HepG2 (cell line): ENCODE results near the gene STAT6. TPM values are rescaled to one million over a fixed set of nuclear protein-coding genes. Genes with fewer than 3 reads are reported as not detected.

ENCODE experiments used
- AKAP8 ChIP-seq: sonication (generic); formaldehyde crosslinking; IDR thresholded peaks from 2 replicates; pipeline ENCODE4 v1.5.1; 2020; ENCODE audit warnings: mild to moderate bottlenecking, missing genetic modification reagents
- CEBPG ChIP-seq: IDR thresholded peaks from 2 replicates; pipeline ENCODE4 v1.6.1; 2016
- CENPT ChIP-seq: sonication (generic); formaldehyde crosslinking; IDR thresholded peaks from 2 replicates; pipeline ENCODE4 v1.8.0; 2022; ENCODE audit warnings: low read depth, mild to moderate bottlenecking, moderate library complexity, missing genetic modification reagents
- CREM ChIP-seq, 2 experiments: sonication (generic) in 1 of 2; formaldehyde crosslinking in 1 of 2; IDR thresholded peaks; 2 replicates each; pipeline versions ENCODE4 v1.4.0 to v1.6.1; 2016 to 2020; ENCODE audit warnings: antibody characterized with exemption in 1 of 2, mild to moderate bottlenecking in 1 of 2, missing genetic modification reagents in 1 of 2
- HNF4A ChIP-seq: sonication (generic); formaldehyde crosslinking; IDR thresholded peaks from 2 replicates; pipeline ENCODE4 v1.4.0; 2020; ENCODE audit warnings: missing genetic modification reagents
- JUND ChIP-seq: sonication (generic); formaldehyde crosslinking; IDR thresholded peaks from 2 replicates; pipeline ENCODE4 v1.8.0; 2022; ENCODE audit warnings: mild to moderate bottlenecking, missing genetic modification reagents
- MNT ChIP-seq: fragments of 450-650 bp; IDR thresholded peaks from 2 replicates; pipeline ENCODE4 v1.6.1; 2016
- TRAFD1 ChIP-seq: sonication (generic); formaldehyde crosslinking; IDR thresholded peaks from 2 replicates; pipeline ENCODE4 v1.5.1; 2020; ENCODE audit warnings: missing genetic modification reagents, mild to moderate bottlenecking, borderline replicate concordance
- U2AF1 ChIP-seq: fragments of 200-400 bp; formaldehyde crosslinking; optimal IDR thresholded peaks from 2 replicates; pipeline ENCODE3; 2017; ENCODE audit warnings: mild to moderate bottlenecking, low read depth, low read length
- WIZ ChIP-seq: sonication (generic); formaldehyde crosslinking; IDR thresholded peaks from 2 replicates; pipeline ENCODE4 v1.5.1; 2020; ENCODE audit warnings: mild to moderate bottlenecking, missing genetic modification reagents
- ZBTB4 ChIP-seq: sonication (generic); formaldehyde crosslinking; IDR thresholded peaks from 2 replicates; pipeline ENCODE4 v1.4.0; 2020; ENCODE audit warnings: missing genetic modification reagents, mild to moderate bottlenecking, borderline replicate concordance
- ZBTB43 ChIP-seq: sonication (generic); formaldehyde crosslinking; conservative IDR thresholded peaks from 2 replicates; pipeline ENCODE4 v1.4.0; 2020; ENCODE audit warnings: missing genetic modification reagents
- ZFP91 ChIP-seq: sonication (generic); formaldehyde crosslinking; IDR thresholded peaks from 2 replicates; pipeline ENCODE4 v1.9.0; 2022; ENCODE audit warnings: missing genetic modification reagents, mild to moderate bottlenecking, borderline replicate concordance
- ZNF709 ChIP-seq: sonication (generic); formaldehyde crosslinking; IDR thresholded peaks from 2 replicates; pipeline ENCODE4 v1.5.0; 2020; ENCODE audit warnings: mild to moderate bottlenecking, missing genetic modification reagents
- ZXDC ChIP-seq: sonication (generic); formaldehyde crosslinking; IDR thresholded peaks from 2 replicates; pipeline ENCODE4 v1.5.0; 2020; ENCODE audit warnings: mild to moderate bottlenecking, missing genetic modification reagents
- polyA plus RNA-seq, 8 experiments: library from polyadenylated mRNA; depleted of rRNA in 3 of 8; stranded (reverse) in 7 of 8; unstranded in 1 of 8; fragments of >200 nt; fragmentation: Illumina TruSeq in 4 of 8; extraction: Trizol in 4 of 8; gene quantifications; 2 replicates each; pipeline versions ENCODE4 v1.2.1 to v1.2.3, GENCODE V29; 2011 to 2016; ENCODE audit warnings: low read depth in 4 of 8, missing spikeins in 1 of 8, mixed read lengths in 1 of 8; ENCODE audit not compliant: insufficient read depth in 1 of 8
- total RNA-seq, 5 experiments: library from RNA; depleted of rRNA; stranded (reverse); fragments of >200 nt; fragmentation: Illumina TruSeq; extraction: Trizol; gene quantifications; 2 replicates each; pipeline ENCODE4 v1.2.3, GENCODE V29; 2016; ENCODE audit warnings: low read depth in 1 of 5

The STAT6 gene
- total and polyA plus RNA-seq, 2 of the 13 experiments (the other 11 are each of a cell fraction or from before 2014, with no cell fraction given), result 28.0 to 62.2 TPM

GRCh38 chr12:57078519-57079404 is 32.4 kb downstream of the STAT6 start, which contains the start of gene NEMP1 (continued):
- TF ChIP-seq U2AF1 (no peak), MNT (peak; percentile 91), ZFP91 (CRISPR knock-in tag) (peak; percentile 53; the same call in 1 of the 2 replicates), ZBTB4 (CRISPR knock-in tag) (no peak), CENPT (no peak), ZBTB43 (CRISPR knock-in tag) (no peak), JUND (CRISPR knock-in tag) (no peak), ZNF709 (CRISPR knock-in tag) (no peak), AKAP8 (CRISPR knock-in tag) (no peak), TRAFD1 (no peak), WIZ (no peak), CEBPG (CRISPR knock-in tag) (no peak), HNF4A (no peak), ZXDC (CRISPR knock-in tag) (no peak), CREM (IDR thresholded peaks at IDR 0.05) (peak; percentile 76), CREM (CRISPR knock-in tag; IDR thresholded peaks at IDR 0.05) (no peak)
